BJ (cell line): Measurements from ENCODE around the gene ATXN3L. TPM values are rescaled to one million over a fixed set of nuclear protein-coding genes. Genes with fewer than 3 reads are reported as not detected.

ENCODE experiments used
- CTCF ChIA-PET: fragments of 350-600 bp; formaldehyde crosslinking; extraction: SDS; loops from one replicate; lab custom pipeline; 2021; ENCODE audit warnings: antibody characterized with exemption, inconsistent platforms; lab: Yijun Ruan, JAX
- POLR2A ChIA-PET: fragments of 300-600 bp; sonication (Branson Sonifier 250); formaldehyde crosslinking; extraction: SDS; loops from one replicate; lab custom pipeline; 2021; ENCODE audit warnings: antibody characterized with exemption; lab: Charles Lee
- DNase-seq: peaks from one replicate; pipeline ENCODE4 v3.0.0-alpha.2; 2011; ENCODE audit warnings: low read depth
- H3K27me3 ChIP-seq: 2 replicates; pipeline ENCODE4 v1.6.0; 2011; ENCODE audit warnings: low read length; ENCODE audit not compliant: control insufficient read depth, insufficient read depth
- H3K36me3 ChIP-seq: 2 replicates; pipeline ENCODE4 v1.5.1; 2011; ENCODE audit warnings: low read length; ENCODE audit not compliant: control insufficient read depth, insufficient read depth
- H3K4me3 ChIP-seq: 2 replicates; pipeline ENCODE4 v1.5.1; 2011; ENCODE audit warnings: low read depth, mild to moderate bottlenecking, control low read depth, low read length
- polyA plus RNA-seq: library from polyadenylated mRNA; depleted of rRNA; stranded (reverse); fragments of >200 nt; gene quantifications from 2 replicates; pipeline ENCODE4 v1.2.3, GENCODE V29; 2011
- TF ChIP-seq, protein P1 (sequence below): IDR thresholded peaks from 2 replicates; pipeline ENCODE4 v1.5.1; 2011; ENCODE audit warnings: low read depth, mild to moderate bottlenecking, control low read depth, inconsistent platforms, low read length, moderate library complexity; ENCODE audit not compliant: insufficient read depth

ATXN3L gene
- polyA plus RNA-seq, 1 experiment: not detected

DNA sequence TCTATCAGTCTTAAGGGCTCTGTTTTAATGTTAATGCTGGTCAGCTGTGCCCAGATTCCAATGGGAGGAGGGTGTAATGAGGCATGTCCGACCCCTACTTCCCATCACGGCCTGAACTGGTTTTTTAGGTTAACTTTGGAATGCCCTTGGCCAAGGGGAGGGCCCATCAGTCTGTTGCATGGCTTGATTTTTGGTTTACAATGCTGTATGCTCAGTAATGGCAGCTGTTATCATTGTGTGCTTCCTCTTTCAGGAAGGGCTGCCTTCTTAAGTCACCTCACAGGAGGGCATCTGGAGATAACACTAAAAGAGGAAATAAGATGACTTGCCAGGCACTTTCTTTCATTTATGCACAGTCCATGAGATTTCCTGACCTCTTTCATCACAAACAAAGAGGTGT, 36.3 kb downstream of the ATXN3L start:
- POLR2A ChIA-PET: no interaction called here
- H3K36me3 ChIP-seq: no peaks in the 10 kb centered on the region
- TF ChIP-seq, protein P1, sequence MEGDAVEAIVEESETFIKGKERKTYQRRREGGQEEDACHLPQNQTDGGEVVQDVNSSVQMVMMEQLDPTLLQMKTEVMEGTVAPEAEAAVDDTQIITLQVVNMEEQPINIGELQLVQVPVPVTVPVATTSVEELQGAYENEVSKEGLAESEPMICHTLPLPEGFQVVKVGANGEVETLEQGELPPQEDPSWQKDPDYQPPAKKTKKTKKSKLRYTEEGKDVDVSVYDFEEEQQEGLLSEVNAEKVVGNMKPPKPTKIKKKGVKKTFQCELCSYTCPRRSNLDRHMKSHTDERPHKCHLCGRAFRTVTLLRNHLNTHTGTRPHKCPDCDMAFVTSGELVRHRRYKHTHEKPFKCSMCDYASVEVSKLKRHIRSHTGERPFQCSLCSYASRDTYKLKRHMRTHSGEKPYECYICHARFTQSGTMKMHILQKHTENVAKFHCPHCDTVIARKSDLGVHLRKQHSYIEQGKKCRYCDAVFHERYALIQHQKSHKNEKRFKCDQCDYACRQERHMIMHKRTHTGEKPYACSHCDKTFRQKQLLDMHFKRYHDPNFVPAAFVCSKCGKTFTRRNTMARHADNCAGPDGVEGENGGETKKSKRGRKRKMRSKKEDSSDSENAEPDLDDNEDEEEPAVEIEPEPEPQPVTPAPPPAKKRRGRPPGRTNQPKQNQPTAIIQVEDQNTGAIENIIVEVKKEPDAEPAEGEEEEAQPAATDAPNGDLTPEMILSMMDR: no peak
- no peak for DNase-seq
- H3K27me3 ChIP-seq: no peaks in the 10 kb centered on the region
- CTCF ChIA-PET: interaction anchor here (0.6 to 1.0 kb wide), 3 partner anchors 10 to 204 kb away, joined by 3 to 4 read pairs (median 3); no protein-coding TSS in a partner anchor
- H3K4me3 ChIP-seq: no peak overlapping the region

DNA sequence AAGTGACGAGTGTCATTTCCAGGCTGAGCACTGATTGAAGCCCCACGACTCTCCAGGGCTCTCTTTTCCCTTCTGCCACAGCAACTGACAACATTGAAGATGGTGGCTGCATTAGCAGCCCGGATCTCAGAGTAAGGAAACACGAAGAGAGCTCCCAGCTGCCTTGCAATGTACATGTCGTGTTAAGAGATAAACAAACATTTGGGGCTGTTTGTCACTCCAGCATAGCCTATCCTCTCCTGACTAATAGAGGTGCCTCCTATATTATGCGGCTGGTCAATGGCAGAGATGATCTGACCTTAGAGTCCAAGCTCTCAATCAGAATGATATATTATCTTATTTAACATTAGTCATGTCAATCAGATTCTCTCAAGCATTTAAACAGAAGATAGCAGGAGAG, 38.6 kb downstream of the ATXN3L start:
- POLR2A ChIA-PET: no interaction called here

DNA sequence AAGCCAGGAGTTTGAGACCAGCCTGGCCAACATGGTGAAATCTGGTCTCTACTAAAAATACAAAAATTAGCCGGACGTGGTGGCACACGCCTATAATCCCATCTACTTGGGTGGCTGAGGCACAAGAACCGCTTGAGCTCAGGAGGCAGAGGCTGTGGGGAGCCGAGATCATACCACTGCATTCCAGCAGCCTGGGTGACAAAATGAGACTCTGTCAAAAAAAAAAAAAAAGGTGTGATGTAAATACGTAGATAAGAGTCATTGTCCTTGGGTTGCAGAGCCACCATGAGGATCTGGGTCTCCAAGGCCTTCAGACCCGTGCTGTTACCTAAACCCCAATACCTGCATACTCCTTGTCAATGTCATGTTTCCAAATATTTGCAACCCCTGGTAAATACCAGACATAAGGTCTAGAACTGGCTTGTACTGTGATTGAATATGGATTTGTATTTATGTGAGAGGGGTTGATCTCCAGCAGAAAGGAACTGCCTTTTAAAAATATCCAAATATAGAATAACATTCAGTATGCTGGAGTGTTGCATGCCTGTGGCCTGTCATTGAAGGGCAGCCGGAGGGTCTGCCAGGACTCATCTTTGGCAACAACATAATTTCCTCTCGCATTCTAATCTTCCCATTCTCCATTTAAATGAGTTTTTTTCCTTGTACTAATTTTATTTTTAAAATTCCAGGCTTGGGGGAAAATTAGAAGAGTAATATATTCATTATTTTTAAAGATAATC, 40.4 kb downstream of the ATXN3L start:
- Histone ChIP-seq H3K36me3 (no peaks in the 10 kb centered on the region), H3K4me3 (no peak overlapping the region), H3K27me3 (no peaks in the 10 kb centered on the region)
- TF ChIP-seq, protein P1: no peak
- ChIA-PET POLR2A (no interaction called here), CTCF (no interaction called here)
- DNase-seq: no peak

More for the DNA sequence above, 38.6 kb downstream of the ATXN3L start:
- Histone ChIP-seq H3K4me3 (no peak overlapping the region), H3K36me3 (no peaks in the 10 kb centered on the region), H3K27me3 (no peaks in the 10 kb centered on the region)
- no peak for DNase-seq
- CTCF ChIA-PET: interaction anchor here (0.5 kb wide), 1 partner anchor 258 kb away, joined by 3 read pairs; no protein-coding TSS in a partner anchor
- TF ChIP-seq, protein P1: no peak

DNA sequence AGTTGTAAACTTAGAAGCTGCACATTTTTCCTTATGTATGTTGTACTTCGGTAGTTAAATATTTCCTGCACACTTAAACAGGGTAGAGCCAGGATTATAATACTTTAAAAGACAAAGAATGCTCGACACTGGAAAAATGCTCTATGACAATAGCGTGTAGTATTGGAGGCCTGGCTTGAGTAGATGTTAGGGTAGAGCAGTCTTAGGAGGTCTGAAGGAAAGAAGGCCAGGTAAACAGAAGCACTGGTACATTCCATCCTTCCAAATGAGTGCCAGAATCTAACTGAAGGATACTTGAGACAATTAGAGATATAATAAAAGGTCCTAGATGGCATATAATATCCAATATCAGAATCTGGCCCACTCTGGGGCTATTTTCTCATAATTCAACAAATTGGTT, 42.3 kb downstream of the ATXN3L start:
- no peaks in the 10 kb centered on the region for H3K36me3 ChIP-seq
- ChIA-PET POLR2A (no interaction called here), CTCF (no interaction called here)
- H3K4me3 ChIP-seq: no peak overlapping the region
- TF ChIP-seq, protein P1: no peak
- H3K27me3 ChIP-seq: no peaks in the 10 kb centered on the region
- no peak for DNase-seq

DNA sequence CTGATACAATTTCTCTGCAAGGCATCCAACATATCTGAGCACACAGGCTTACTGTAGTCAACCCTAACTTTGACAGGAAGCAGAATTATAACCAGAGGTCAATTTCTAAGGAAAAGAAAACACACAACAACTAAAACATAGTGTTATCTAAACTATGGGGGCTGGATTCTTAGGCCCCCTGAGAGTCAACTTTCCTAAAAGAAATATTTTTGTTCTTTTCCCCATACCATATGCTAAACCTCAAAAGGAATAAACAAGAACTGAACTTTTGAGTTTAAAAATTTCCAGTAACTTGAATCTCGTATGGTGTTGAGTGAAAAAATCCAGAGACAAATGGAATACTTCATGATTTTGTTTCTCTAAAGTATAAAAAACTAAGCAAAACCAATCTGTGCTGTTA, 42.9 kb downstream of the ATXN3L start:
- POLR2A ChIA-PET: no interaction called here
- no peak for DNase-seq

More for the DNA sequence above, 42.9 kb downstream of the ATXN3L start:
- TF ChIP-seq, protein P1: no peak
- CTCF ChIA-PET: no interaction called here
- H3K36me3 ChIP-seq: no peaks in the 10 kb centered on the region
- no peak overlapping the region for H3K4me3 ChIP-seq
- H3K27me3 ChIP-seq: no peaks in the 10 kb centered on the region
